H9 (cell line): ENCODE data around the gene KLF16. TPM values are rescaled to one million over a fixed set of nuclear protein-coding genes. Genes with fewer than 3 reads are reported as not detected.

Source experiments
- DNase-seq: peaks from one replicate; pipeline ENCODE4 v3.0.0-alpha.2; 2017
- H2AFZ ChIP-seq: one replicate; pipeline ENCODE4 v1.6.1; 2013; ENCODE audit warnings: mild to moderate bottlenecking, low read length, control low read depth, moderate library complexity
- H2AK5ac ChIP-seq: 2 replicates; pipeline ENCODE4 v1.6.1; 2013; ENCODE audit warnings: low read length, control low read depth, mixed read lengths; ENCODE audit not compliant: insufficient read length
- H2BK120ac ChIP-seq: one replicate; pipeline ENCODE4 v1.6.1; 2013; ENCODE audit warnings: low read depth, mild to moderate bottlenecking, low read length, control low read depth, inconsistent platforms; ENCODE audit not compliant: poor library complexity, severe bottlenecking
- H2BK12ac ChIP-seq: 2 replicates; pipeline ENCODE4 v1.6.1; 2013; ENCODE audit warnings: low read length, control low read depth, mixed read lengths, low read depth; ENCODE audit not compliant: insufficient read length
- H2BK15ac ChIP-seq: 2 replicates; pipeline ENCODE4 v1.6.1; 2013; ENCODE audit warnings: low read depth, low read length, control low read depth
- H2BK20ac ChIP-seq: one replicate; pipeline ENCODE4 v1.6.1; 2013; ENCODE audit warnings: low read depth, mild to moderate bottlenecking, low read length, control low read depth, inconsistent platforms; ENCODE audit not compliant: poor library complexity, severe bottlenecking
- H2BK5ac ChIP-seq: 2 replicates; pipeline ENCODE4 v1.6.1; 2013; ENCODE audit warnings: low read length, control low read depth, mixed read lengths; ENCODE audit not compliant: insufficient read length
- H3K14ac ChIP-seq: 2 replicates; pipeline ENCODE4 v1.6.1; 2013; ENCODE audit warnings: low read length, control low read depth; ENCODE audit not compliant: insufficient read depth
- H3K18ac ChIP-seq: 2 replicates; pipeline ENCODE4 v1.6.1; 2013; ENCODE audit warnings: low read depth, mild to moderate bottlenecking, mixed read lengths, low read length, control low read depth; ENCODE audit not compliant: insufficient read length
- H3K23ac ChIP-seq: 2 replicates; pipeline ENCODE4 v1.6.1; 2013; ENCODE audit warnings: low read length, control low read depth, mixed read lengths, low read depth; ENCODE audit not compliant: insufficient read length
- H3K23me2 ChIP-seq: 2 replicates; pipeline ENCODE4 v1.6.1; 2013; ENCODE audit warnings: low read depth, mild to moderate bottlenecking, mixed read lengths, low read length, control low read depth; ENCODE audit not compliant: insufficient read length, poor library complexity, severe bottlenecking
- H3K27ac ChIP-seq: 2 replicates; pipeline ENCODE4 v1.5.1; 2013; ENCODE audit warnings: low read length, control low read depth, mixed read lengths, low read depth; ENCODE audit not compliant: insufficient read length
- H3K27me3 ChIP-seq: 2 replicates; pipeline ENCODE4 v1.6.1; 2013; ENCODE audit warnings: low read length, control low read depth, inconsistent platforms; ENCODE audit not compliant: insufficient read depth
- H3K4ac ChIP-seq: 2 replicates; pipeline ENCODE4 v1.6.1; 2013; ENCODE audit warnings: low read depth, mild to moderate bottlenecking, control low read depth, inconsistent platforms, low read length, moderate library complexity
- H3K4me1 ChIP-seq: 2 replicates; pipeline ENCODE4 v1.6.1; 2013; ENCODE audit warnings: low read length, control low read depth, inconsistent platforms; ENCODE audit not compliant: insufficient read depth
- H3K4me2 ChIP-seq: 2 replicates; pipeline ENCODE4 v1.6.1; 2013; ENCODE audit warnings: low read length, control low read depth, mixed read lengths; ENCODE audit not compliant: insufficient read length, insufficient read depth
- H3K56ac ChIP-seq: 2 replicates; pipeline ENCODE4 v1.6.1; 2013; ENCODE audit warnings: low read depth, mild to moderate bottlenecking, mixed read lengths, low read length, control low read depth; ENCODE audit not compliant: insufficient read length
- H3K79me1 ChIP-seq: 2 replicates; pipeline ENCODE4 v1.6.1; 2013; ENCODE audit warnings: low read depth, mild to moderate bottlenecking, moderate library complexity, low read length, control low read depth, inconsistent platforms; ENCODE audit not compliant: insufficient read depth, poor library complexity, severe bottlenecking
- H3K79me2 ChIP-seq: 2 replicates; pipeline ENCODE4 v1.6.1; 2013; ENCODE audit warnings: low read length, control low read depth, inconsistent platforms; ENCODE audit not compliant: insufficient read depth
- H3K9ac ChIP-seq: 2 replicates; pipeline ENCODE4 v1.6.1; 2013; ENCODE audit warnings: low read length, control low read depth, mixed read lengths; ENCODE audit not compliant: insufficient read length; ENCODE audit errors: extremely low read depth
- H3K9me3 ChIP-seq: one replicate; pipeline ENCODE4 v1.6.1; 2013; ENCODE audit warnings: low read depth, low read length, inconsistent platforms; ENCODE audit not compliant: control insufficient read depth
- H3T11ph ChIP-seq: one replicate; pipeline ENCODE4 v1.6.1; 2013; ENCODE audit warnings: mild to moderate bottlenecking, low read length, control low read depth, inconsistent platforms
- H4K20me1 ChIP-seq: one replicate; pipeline ENCODE4 v1.6.1; 2013; ENCODE audit not compliant: control insufficient read depth, insufficient read length, insufficient read depth
- H4K5ac ChIP-seq: 2 replicates; pipeline ENCODE4 v1.6.1; 2013; ENCODE audit warnings: low read depth, mild to moderate bottlenecking, mixed read lengths, low read length, control low read depth; ENCODE audit not compliant: insufficient read length
- H4K8ac ChIP-seq: replicated peaks from 2 replicates; pipeline ENCODE4 v1.6.1; 2013; ENCODE audit warnings: low read length, control low read depth, mixed read lengths, low read depth; ENCODE audit not compliant: insufficient read length
- H4K91ac ChIP-seq: 2 replicates; pipeline ENCODE4 v1.6.1; 2013; ENCODE audit warnings: low read depth, mild to moderate bottlenecking, moderate library complexity, mixed read lengths, low read length, control low read depth; ENCODE audit not compliant: insufficient read length
- H3K27ac Mint-ChIP-seq, 3 experiments: 2 replicates in 2 of 3; 3 replicates in 1 of 3; pipeline ENCODE4 v1.8.0; 2020 to 2021; ENCODE audit warnings: mixed read lengths in 3 of 3, mild to moderate bottlenecking in 1 of 3, moderate library complexity in 1 of 3
- H3K27me3 Mint-ChIP-seq: 2 replicates; pipeline ENCODE4 v1.8.0; 2021; ENCODE audit warnings: low read depth, mild to moderate bottlenecking, moderate library complexity, mixed read lengths
- H3K36me3 Mint-ChIP-seq, 3 experiments: 2 replicates in 2 of 3; 3 replicates in 1 of 3; pipeline ENCODE4 v1.8.0; 2020 to 2021; ENCODE audit warnings: low read depth in 3 of 3, mixed read lengths in 3 of 3; ENCODE audit not compliant: insufficient read depth in 1 of 3
- H3K4me1 Mint-ChIP-seq, 2 experiments: 2 replicates each; pipeline ENCODE4 v1.8.0; 2020; ENCODE audit warnings: mixed read lengths in 2 of 2
- H3K4me3 Mint-ChIP-seq, 2 experiments: 2 replicates in 1 of 2; 3 replicates in 1 of 2; pipeline ENCODE4 v1.8.0; 2020 to 2021; ENCODE audit warnings: mild to moderate bottlenecking in 2 of 2, mixed read lengths in 2 of 2, moderate library complexity in 1 of 2
- H3K9me3 Mint-ChIP-seq, 2 experiments: 2 replicates in 1 of 2; 3 replicates in 1 of 2; pipeline ENCODE4 v1.8.0; 2020; ENCODE audit warnings: mild to moderate bottlenecking in 2 of 2, mixed read lengths in 2 of 2, moderate library complexity in 1 of 2
- WGBS: extraction: QIAGEN DNeasy Blood & Tissue Kit; methylation state at CpG from one replicate; pipeline ENCODE4 v1.1.7; 2013; ENCODE audit warnings: missing lambda C conversion rate, low lambda C conversion rate, mixed read lengths; ENCODE audit not compliant: insufficient read length; ENCODE audit errors: extremely low coverage; 5-methylcytosine and 5-hydroxymethylcytosine counted together
- total RNA-seq: library from RNA; stranded (reverse); gene quantifications from 2 replicates; pipeline ENCODE4 v1.2.1, GENCODE V29; 2021
- TF ChIP-seq, protein P1 (sequence below): fragments of 200-600 bp; sonication (generic); conservative IDR thresholded peaks from 3 replicates; pipeline ENCODE4 v1.8.0; 2021; ENCODE audit warnings: antibody characterized with exemption, mild to moderate bottlenecking

The KLF16 gene
- total RNA-seq, 1 experiment from 2014 or later = 66.8 TPM

- Mint-ChIP-seq H3K27ac (no peak overlapping the region), H3K4me1 (peaks cover 3 to 10% of the 10 kb centered on the region in 2 experiments; a peak in 2 of 4 replicates), H3K27me3 (no peaks in the 10 kb centered on the region), H3K36me3 (peaks cover 12 to 42% (median 33%) of the 10 kb centered on the region in 3 experiments), H3K4me3 (no peak overlapping the region), H3K9me3 (no peaks in the 10 kb centered on the region)
- no peaks in the 10 kb centered on the region for H3K79me2 ChIP-seq
- no peak overlapping the region for H3K4me2 ChIP-seq
- no peak overlapping the region for H3K23ac ChIP-seq
- no peaks in the 10 kb centered on the region for H3K79me1 ChIP-seq
- H2AFZ ChIP-seq = no peak overlapping the region
- H3K4me1 ChIP-seq = no peaks in the 10 kb centered on the region
- no peak overlapping the region for H3T11ph ChIP-seq
- no peak overlapping the region for H2BK20ac ChIP-seq
- H3K9me3 ChIP-seq = no peaks in the 10 kb centered on the region
- no peak overlapping the region for H2BK120ac ChIP-seq
- no peak overlapping the region for H3K14ac ChIP-seq
- H2BK12ac ChIP-seq = no peak overlapping the region
- H4K20me1 ChIP-seq = no peaks in the 10 kb centered on the region
- H2BK15ac ChIP-seq = no peak overlapping the region
- H3K4ac ChIP-seq = no peak overlapping the region
- no peaks in the 10 kb centered on the region for H3K27me3 ChIP-seq
- H3K27ac ChIP-seq = no peak overlapping the region
- H3K18ac ChIP-seq = no peak overlapping the region
- no peak overlapping the region for H3K9ac ChIP-seq
- DNase-seq = no peak
- H2BK5ac ChIP-seq = no peak overlapping the region
- no CpG with 5 or more reads among the region's 8 CpGs for WGBS
- H4K8ac ChIP-seq = no peak overlapping the region
- no peak overlapping the region for H2AK5ac ChIP-seq
- no peaks in the 10 kb centered on the region for H3K23me2 ChIP-seq
- H3K56ac ChIP-seq = no peak overlapping the region
- TF ChIP-seq, protein P1, sequence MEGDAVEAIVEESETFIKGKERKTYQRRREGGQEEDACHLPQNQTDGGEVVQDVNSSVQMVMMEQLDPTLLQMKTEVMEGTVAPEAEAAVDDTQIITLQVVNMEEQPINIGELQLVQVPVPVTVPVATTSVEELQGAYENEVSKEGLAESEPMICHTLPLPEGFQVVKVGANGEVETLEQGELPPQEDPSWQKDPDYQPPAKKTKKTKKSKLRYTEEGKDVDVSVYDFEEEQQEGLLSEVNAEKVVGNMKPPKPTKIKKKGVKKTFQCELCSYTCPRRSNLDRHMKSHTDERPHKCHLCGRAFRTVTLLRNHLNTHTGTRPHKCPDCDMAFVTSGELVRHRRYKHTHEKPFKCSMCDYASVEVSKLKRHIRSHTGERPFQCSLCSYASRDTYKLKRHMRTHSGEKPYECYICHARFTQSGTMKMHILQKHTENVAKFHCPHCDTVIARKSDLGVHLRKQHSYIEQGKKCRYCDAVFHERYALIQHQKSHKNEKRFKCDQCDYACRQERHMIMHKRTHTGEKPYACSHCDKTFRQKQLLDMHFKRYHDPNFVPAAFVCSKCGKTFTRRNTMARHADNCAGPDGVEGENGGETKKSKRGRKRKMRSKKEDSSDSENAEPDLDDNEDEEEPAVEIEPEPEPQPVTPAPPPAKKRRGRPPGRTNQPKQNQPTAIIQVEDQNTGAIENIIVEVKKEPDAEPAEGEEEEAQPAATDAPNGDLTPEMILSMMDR = no peak
- H4K91ac ChIP-seq = no peak overlapping the region
- no peak overlapping the region for H4K5ac ChIP-seq
Observed at GRCh38 chr19:1823020-1823419, 40.4 kb downstream of the KLF16 start.
